HG02678 (cell line): ENCODE results near the gene CDH23.

ENCODE experiments used
- ATAC-seq: cut with Tn5 transposase; IDR thresholded peaks from one replicate; pipeline ENCODE4 v1.9.1; 2021; ENCODE audit warnings: mild to moderate bottlenecking, moderate library complexity; ENCODE audit not compliant: unreplicated experiment

Gene CDH23

DNA sequence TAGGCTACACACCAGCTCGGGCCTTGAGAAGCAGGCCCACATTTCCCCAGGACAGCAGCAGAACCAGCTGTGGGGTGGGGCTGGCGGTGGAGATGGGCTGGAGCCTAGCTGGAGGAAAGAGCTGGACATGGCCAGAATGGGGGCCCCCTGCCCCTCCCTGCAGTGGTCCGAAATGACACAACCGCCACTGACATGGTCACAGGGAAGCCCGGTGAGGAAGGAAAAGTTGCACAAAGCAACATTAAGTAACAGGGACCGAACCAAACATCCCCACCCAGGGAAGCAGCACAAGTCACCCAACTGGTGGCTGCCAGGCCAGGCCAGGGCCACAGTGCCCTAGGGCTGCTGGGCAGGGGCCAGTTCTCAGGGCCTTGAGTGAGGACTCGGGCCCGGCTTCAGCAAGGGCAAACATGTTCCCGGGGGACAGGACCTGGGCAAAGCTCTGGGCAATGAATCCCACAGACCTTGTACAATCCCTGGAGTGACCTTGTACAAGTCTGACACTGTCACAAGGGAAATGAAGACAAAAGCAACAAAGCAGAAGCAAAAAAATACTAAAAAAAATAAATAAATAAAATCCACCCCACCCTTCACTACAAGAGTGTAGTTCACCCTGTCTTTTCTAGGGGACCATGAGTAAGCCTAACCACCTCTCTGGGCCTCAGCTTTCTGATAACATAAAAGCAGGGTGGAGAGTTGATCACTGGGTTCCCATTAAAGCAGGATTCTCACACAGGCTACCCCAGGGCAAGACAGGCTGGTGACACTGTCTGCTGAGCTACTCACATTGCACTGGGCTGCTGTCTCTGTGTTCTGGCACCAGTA is 421.3 kb downstream of the CDH23 start:
- no peak for ATAC-seq

GRCh38 chr10:71818674-71819260 is 422.0 kb downstream of the CDH23 start:
- no peak for ATAC-seq

GRCh38 chr10:71819441-71819861 is 422.7 kb downstream of the CDH23 start:
- no peak for ATAC-seq

DNA sequence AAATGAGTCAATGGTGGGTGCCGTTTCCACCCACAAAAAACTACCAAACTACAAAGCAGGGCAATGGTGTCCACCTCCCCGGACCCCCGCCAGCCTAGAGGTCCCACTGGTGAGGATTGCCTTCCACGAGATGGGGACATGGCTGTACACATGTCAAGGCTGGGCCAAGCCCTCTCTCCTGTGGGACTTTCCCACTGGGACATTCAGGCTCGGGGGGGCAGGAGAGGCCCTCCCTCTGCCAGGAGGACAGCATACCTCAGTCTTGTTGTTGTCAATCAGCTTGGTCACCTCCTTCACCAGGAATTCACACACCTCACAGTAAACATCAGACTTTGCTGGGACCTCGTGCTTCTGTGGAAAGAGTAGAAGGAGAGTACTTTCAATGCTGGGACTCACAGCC is 423.3 kb downstream of the CDH23 start:
- ATAC-seq: no peak

GRCh38 chr10:71820966-71821365 is 424.2 kb downstream of the CDH23 start:
- no peak for ATAC-seq

- no peak for ATAC-seq
Measured at GRCh38 chr10:71821909-71822763, 425.4 kb downstream of the CDH23 start.

- ATAC-seq: no peak
Measured at GRCh38 chr10:71823356-71823755, 426.6 kb downstream of the CDH23 start.

GRCh38 chr10:71824333-71824732 is 427.6 kb downstream of the CDH23 start:
- no peak for ATAC-seq

GRCh38 chr10:71825217-71825616 is 428.5 kb downstream of the CDH23 start:
- no peak for ATAC-seq

GRCh38 chr10:71827852-71828251 is 431.1 kb downstream of the CDH23 start:
- no peak for ATAC-seq

- no peak for ATAC-seq
Measured at GRCh38 chr10:71828702-71829101, 432.0 kb downstream of the CDH23 start.

- ATAC-seq: no peak
Measured at GRCh38 chr10:71829171-71829570, 432.5 kb downstream of the CDH23 start.

DNA sequence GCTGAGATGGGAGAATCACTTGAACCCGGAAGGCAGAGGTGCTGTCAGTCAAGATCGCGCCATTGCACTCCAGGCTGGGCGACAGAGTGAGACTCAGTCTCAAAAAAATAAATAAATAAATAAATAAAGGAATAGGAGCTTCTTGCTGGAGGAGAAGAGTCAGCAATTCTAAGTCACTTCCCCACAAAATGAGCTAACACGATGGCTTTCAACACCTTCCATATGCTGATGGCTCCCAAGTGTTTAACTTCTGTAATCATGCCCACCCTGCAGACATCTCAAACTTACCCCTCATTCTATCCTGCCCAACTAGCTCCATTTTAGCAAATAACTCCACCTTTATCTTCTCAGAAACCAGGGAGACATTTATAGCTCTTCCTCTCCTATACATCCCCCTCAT is 433.2 kb downstream of the CDH23 start:
- ATAC-seq: no peak

DNA sequence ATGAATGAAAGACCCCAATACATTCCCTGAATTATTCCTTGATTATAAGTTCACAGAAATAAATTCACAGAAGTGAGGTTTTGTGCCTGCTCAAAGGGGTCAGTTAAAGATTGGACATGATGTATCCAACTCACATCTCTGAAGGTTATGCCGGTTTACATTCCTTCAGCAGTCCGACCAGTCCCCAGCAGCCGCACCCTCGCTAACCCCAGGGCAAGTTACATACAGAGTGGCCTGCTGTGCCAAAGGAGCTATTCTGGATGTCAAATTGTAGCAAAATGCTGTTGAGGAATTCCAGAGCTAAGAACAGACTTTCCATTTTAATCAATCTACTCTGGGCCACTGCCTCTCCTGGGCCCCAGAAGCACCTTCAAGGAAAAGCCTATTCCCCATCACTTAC is 434.0 kb downstream of the CDH23 start:
- ATAC-seq: no peak

GRCh38 chr10:71831646-71832552 is 435.2 kb downstream of the CDH23 start:
- no peak for ATAC-seq

DNA sequence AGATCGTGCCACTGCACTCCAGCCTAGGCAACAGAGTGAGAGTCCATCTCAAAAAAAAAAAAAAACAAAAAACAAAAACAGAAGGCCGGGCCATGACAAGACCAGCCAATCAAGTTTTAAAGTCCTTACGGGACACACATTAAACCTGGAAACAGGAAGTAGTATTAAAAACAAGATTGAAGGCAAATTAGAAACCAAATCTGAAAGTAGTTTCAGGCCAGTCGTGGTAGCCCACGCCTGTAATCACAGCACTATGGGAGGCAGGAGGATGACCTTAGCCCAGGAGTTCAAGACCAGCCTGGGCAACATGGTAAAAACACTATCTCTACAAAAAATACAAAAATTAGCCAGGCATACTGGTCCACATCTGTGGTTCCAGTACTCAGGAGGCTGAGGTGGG is 436.2 kb downstream of the CDH23 start:
- ATAC-seq: no peak

GRCh38 chr10:71833451-71834342 is 437.0 kb downstream of the CDH23 start:
- no peak for ATAC-seq

- no peak for ATAC-seq
Measured at GRCh38 chr10:71834343-71834674, 437.6 kb downstream of the CDH23 start.

DNA sequence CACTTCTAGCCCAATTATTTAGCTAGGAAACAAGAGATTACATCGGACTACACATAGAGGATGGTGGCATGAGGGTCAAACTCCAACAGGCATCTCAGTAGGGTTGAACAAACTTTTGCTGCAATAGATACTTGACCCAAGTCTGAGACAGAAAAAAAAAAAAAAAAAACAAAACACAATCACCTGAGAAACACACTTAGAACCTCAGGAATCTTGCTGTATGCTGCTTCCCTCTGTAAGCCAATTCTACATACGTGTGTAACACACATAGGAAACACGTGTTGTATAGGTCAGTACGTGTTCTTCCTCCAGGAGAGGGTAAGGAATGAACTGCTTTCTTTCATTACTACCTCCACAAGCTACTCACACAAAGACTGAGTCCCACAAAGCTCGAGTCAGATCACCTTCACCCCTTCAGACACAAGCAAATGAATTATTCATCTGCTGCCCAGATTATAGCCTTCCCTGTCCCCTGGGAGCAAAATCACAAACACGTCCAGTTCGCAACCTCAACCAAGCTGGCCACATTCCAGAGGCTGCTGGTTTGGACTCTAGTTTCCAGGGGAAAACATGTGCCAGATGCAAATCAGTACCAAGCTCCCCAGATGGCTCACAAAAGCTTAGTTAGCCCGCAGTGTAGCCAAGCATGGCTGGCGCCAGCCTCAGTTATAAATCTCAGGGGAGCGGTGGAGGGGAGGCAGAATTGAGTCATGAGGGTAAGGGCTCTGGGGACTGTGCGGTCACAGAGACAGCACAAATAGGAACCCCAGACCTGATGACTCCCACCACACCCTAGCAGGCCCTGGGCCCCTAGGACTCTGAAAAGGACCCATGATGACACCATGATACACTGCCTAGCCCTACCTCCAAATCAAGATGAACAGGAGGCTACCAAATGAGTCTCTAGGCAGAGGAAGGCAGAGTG is 439.2 kb downstream of the CDH23 start:
- peak; percentile 90 for ATAC-seq
